HEK293 (cell line): Measurements from ENCODE around the gene PIN1.

Experiments used
- CTCF ChIA-PET: fragments of 350-600 bp; formaldehyde crosslinking; extraction: SDS; loops from one replicate; lab custom pipeline; 2021; ENCODE audit warnings: antibody characterized with exemption; lab: Yijun Ruan, JAX
- POLR2A ChIA-PET: fragments of 300-600 bp; formaldehyde crosslinking; extraction: SDS; loops from one replicate; lab custom pipeline; 2020; ENCODE audit warnings: antibody characterized with exemption, inconsistent platforms; lab: Yijun Ruan, JAX
- H3K27ac ChIP-seq: fragments of 200-500 bp; sonication (Bioruptor generic); 2 replicates; pipeline ENCODE4 v1.5.1; 2014; ENCODE audit warnings: low read depth, low read length, control low read depth, inconsistent platforms; ENCODE audit errors: extremely low read depth
- H3K36me3 ChIP-seq, 2 experiments: fragments of 200-500 bp in 1 of 2; sonication (Bioruptor generic) in 1 of 2; 1 replicate in 1 of 2; 2 replicates in 1 of 2; pipeline ENCODE4 v1.5.1; 2014 to 2017; ENCODE audit warnings: inconsistent platforms in 2 of 2, low read length in 2 of 2; ENCODE audit not compliant: control insufficient read depth in 2 of 2, insufficient read depth in 1 of 2
- H3K4me1 ChIP-seq: fragments of 200-500 bp; sonication (Bioruptor generic); 2 replicates; pipeline ENCODE4 v1.5.1; 2014; ENCODE audit warnings: mild to moderate bottlenecking, low read length, inconsistent platforms; ENCODE audit not compliant: control insufficient read depth, insufficient read depth
- H3K4me3 ChIP-seq: 2 replicates; pipeline ENCODE4 v1.5.1; 2011; ENCODE audit warnings: low read depth, mild to moderate bottlenecking, control low read depth, low read length, moderate library complexity
- H3K9me3 ChIP-seq: fragments of 200-500 bp; sonication (Bioruptor generic); 2 replicates; pipeline ENCODE4 v1.5.1; 2014; ENCODE audit warnings: low read depth, low read length, inconsistent platforms; ENCODE audit not compliant: control insufficient read depth, insufficient read depth
- GLIS2 ChIP-seq: fragments of 450-650 bp; formaldehyde crosslinking; IDR thresholded peaks from 2 replicates; pipeline ENCODE4 v1.5.1; 2016; ENCODE audit warnings: missing biosample characterization, missing genetic modification characterization
- KLF1 ChIP-seq: fragments of 450-650 bp; formaldehyde crosslinking; IDR thresholded peaks from 2 replicates; pipeline ENCODE4 v1.5.1; 2016; ENCODE audit warnings: missing biosample characterization, missing genetic modification characterization
- KLF7 ChIP-seq: fragments of 450-650 bp; formaldehyde crosslinking; IDR thresholded peaks from 2 replicates; pipeline ENCODE4 v1.5.1; 2016; ENCODE audit warnings: missing biosample characterization, missing genetic modification characterization, borderline replicate concordance
- MYNN ChIP-seq: fragments of 450-650 bp; formaldehyde crosslinking; IDR thresholded peaks from 2 replicates; pipeline ENCODE4 v1.5.1; 2016; ENCODE audit warnings: missing biosample characterization, missing genetic modification characterization, borderline replicate concordance
- SCRT2 ChIP-seq: fragments of 450-650 bp; formaldehyde crosslinking; IDR thresholded peaks from 2 replicates; pipeline ENCODE4 v1.5.1; 2016; ENCODE audit warnings: missing biosample characterization, missing genetic modification characterization
- SP3 ChIP-seq: fragments of 450-650 bp; formaldehyde crosslinking; IDR thresholded peaks from 2 replicates; pipeline ENCODE4 v1.5.1; 2016; ENCODE audit warnings: missing biosample characterization, missing genetic modification characterization
- YY1 ChIP-seq: fragments of 450-650 bp; formaldehyde crosslinking; IDR thresholded peaks from 2 replicates; pipeline ENCODE4 v1.5.1; 2018; ENCODE audit warnings: missing biosample characterization, missing genetic modification characterization
- ZBTB20 ChIP-seq: fragments of 450-650 bp; formaldehyde crosslinking; IDR thresholded peaks from 2 replicates; pipeline ENCODE4 v1.5.1; 2016; ENCODE audit warnings: missing biosample characterization, missing genetic modification characterization
- ZBTB21 ChIP-seq: fragments of 450-650 bp; formaldehyde crosslinking; IDR thresholded peaks from 2 replicates; pipeline ENCODE4 v1.5.1; 2017; ENCODE audit warnings: missing biosample characterization, missing genetic modification characterization
- ZBTB48 ChIP-seq: fragments of 450-650 bp; formaldehyde crosslinking; IDR thresholded peaks from 2 replicates; pipeline ENCODE4 v1.5.1; 2016; ENCODE audit warnings: missing biosample characterization, missing genetic modification characterization
- ZFP41 ChIP-seq: fragments of 450-650 bp; formaldehyde crosslinking; IDR thresholded peaks from 2 replicates; pipeline ENCODE4 v1.5.1; 2016; ENCODE audit warnings: missing biosample characterization, missing genetic modification characterization, borderline replicate concordance
- ZNF10 ChIP-seq: fragments of 450-650 bp; formaldehyde crosslinking; IDR thresholded peaks from 2 replicates; pipeline ENCODE4 v1.5.1; 2017; ENCODE audit warnings: missing biosample characterization, missing genetic modification characterization
- ZNF140 ChIP-seq: fragments of 450-650 bp; formaldehyde crosslinking; IDR thresholded peaks from 2 replicates; pipeline ENCODE4 v1.5.1; 2016; ENCODE audit warnings: missing biosample characterization, missing genetic modification characterization
- ZNF169 ChIP-seq: fragments of 450-650 bp; formaldehyde crosslinking; IDR thresholded peaks from 2 replicates; pipeline ENCODE4 v1.5.1; 2016; ENCODE audit warnings: missing biosample characterization, missing genetic modification characterization
- ZNF184 ChIP-seq: fragments of 450-650 bp; IDR thresholded peaks from 2 replicates; pipeline ENCODE4 v1.5.1; 2018; ENCODE audit warnings: missing biosample characterization, mild to moderate bottlenecking, missing genetic modification characterization
- ZNF335 ChIP-seq: fragments of 450-650 bp; formaldehyde crosslinking; conservative IDR thresholded peaks from 2 replicates; pipeline ENCODE4 v1.5.1; 2016; ENCODE audit warnings: missing biosample characterization, missing genetic modification characterization
- ZNF391 ChIP-seq: fragments of 450-650 bp; formaldehyde crosslinking; IDR thresholded peaks from 2 replicates; pipeline ENCODE4 v1.5.1; 2016; ENCODE audit warnings: low read depth, missing biosample characterization, missing genetic modification characterization, borderline replicate concordance
- ZNF473 ChIP-seq: fragments of 450-650 bp; formaldehyde crosslinking; IDR thresholded peaks from 2 replicates; pipeline ENCODE4 v1.5.1; 2017; ENCODE audit warnings: missing biosample characterization, missing genetic modification characterization
- ZNF510 ChIP-seq: fragments of 450-650 bp; formaldehyde crosslinking; IDR thresholded peaks from 2 replicates; pipeline ENCODE4 v1.5.1; 2018; ENCODE audit warnings: mild to moderate bottlenecking, missing genetic modification characterization, missing biosample characterization; ENCODE audit not compliant: insufficient replicate concordance
- ZNF776 ChIP-seq: fragments of 450-650 bp; formaldehyde crosslinking; IDR thresholded peaks from 2 replicates; pipeline ENCODE4 v1.5.0; 2017; ENCODE audit warnings: missing biosample characterization, missing genetic modification characterization, borderline replicate concordance
- ZNF830 ChIP-seq: fragments of 450-650 bp; IDR thresholded peaks from 2 replicates; pipeline ENCODE4 v1.5.0; 2018; ENCODE audit warnings: missing biosample characterization, missing genetic modification characterization, low read depth, mild to moderate bottlenecking, moderate library complexity
- TF ChIP-seq, protein P1 (sequence below): fragments of 450-650 bp; formaldehyde crosslinking; IDR thresholded peaks from 2 replicates; pipeline ENCODE4 v1.5.1; 2016; ENCODE audit warnings: missing biosample characterization, missing genetic modification characterization
- TF ChIP-seq, protein P2 (sequence below): fragments of 450-650 bp; formaldehyde crosslinking; conservative IDR thresholded peaks from 2 replicates; pipeline ENCODE4 v1.5.1; 2016; ENCODE audit warnings: low read depth, missing biosample characterization, missing genetic modification characterization
- TF ChIP-seq, protein P3 (sequence below): fragments of 450-650 bp; formaldehyde crosslinking; IDR thresholded peaks from 2 replicates; pipeline ENCODE4 v1.5.1; 2016; ENCODE audit warnings: missing biosample characterization, missing genetic modification characterization
- TF ChIP-seq, protein P4 (sequence below): fragments of 450-650 bp; formaldehyde crosslinking; IDR thresholded peaks from 2 replicates; pipeline ENCODE4 v1.5.1; 2016; ENCODE audit warnings: missing biosample characterization, missing genetic modification characterization
- TF ChIP-seq, protein P5 (sequence below): fragments of 450-650 bp; formaldehyde crosslinking; IDR thresholded peaks from 2 replicates; pipeline ENCODE4 v1.5.1; 2017; ENCODE audit warnings: missing biosample characterization, missing genetic modification characterization

The PIN1 gene

DNA sequence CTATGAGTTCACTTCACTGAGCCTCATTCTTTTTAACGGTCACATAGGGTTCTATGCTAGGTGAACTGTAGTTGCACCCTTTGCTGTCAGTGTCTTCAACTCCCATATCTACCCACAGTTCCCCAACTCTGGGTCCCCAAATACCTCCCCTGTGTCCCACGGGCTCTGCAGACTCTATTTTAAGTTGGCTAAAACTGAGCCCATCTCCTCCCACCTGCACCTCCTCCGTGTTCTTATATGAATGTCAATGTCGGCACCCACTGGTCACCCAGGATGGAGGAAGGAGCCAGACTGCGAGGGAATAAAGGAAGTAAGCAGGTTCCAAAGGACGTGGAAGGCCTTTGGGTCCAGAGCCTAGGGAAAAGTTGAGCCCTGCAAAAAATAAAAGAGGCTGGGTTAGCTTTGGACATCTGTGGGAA is 802 bp upstream of the PIN1 start:
- ChIA-PET CTCF (interaction anchor here (0.5 to 1.4 kb wide), 6 partner anchors 8 to 63 kb away, joined by 3 to 5 read pairs (median 3); no protein-coding TSS in a partner anchor), POLR2A (interaction anchor here (0.7 to 1.6 kb wide), 3 partner anchors 11 to 15 kb away, joined by 3 to 8 read pairs (median 6); partner anchors contain the start of gene FBXL12)
- Histone ChIP-seq H3K36me3 (peaks cover 12 to 46% of the 10 kb centered on the region in 2 experiments; a peak in 2 of 3 replicates), H3K9me3 (no peaks in the 10 kb centered on the region), H3K4me1 (no peaks in the 10 kb centered on the region), H3K27ac (no peak overlapping the region), H3K4me3 (peak overlapping the region; percentile 58)
- TF ChIP-seq KLF1 (tag by site-specific recombination) = no peak
- no peak for TF ChIP-seq ZNF776
- TF ChIP-seq, protein P1, sequence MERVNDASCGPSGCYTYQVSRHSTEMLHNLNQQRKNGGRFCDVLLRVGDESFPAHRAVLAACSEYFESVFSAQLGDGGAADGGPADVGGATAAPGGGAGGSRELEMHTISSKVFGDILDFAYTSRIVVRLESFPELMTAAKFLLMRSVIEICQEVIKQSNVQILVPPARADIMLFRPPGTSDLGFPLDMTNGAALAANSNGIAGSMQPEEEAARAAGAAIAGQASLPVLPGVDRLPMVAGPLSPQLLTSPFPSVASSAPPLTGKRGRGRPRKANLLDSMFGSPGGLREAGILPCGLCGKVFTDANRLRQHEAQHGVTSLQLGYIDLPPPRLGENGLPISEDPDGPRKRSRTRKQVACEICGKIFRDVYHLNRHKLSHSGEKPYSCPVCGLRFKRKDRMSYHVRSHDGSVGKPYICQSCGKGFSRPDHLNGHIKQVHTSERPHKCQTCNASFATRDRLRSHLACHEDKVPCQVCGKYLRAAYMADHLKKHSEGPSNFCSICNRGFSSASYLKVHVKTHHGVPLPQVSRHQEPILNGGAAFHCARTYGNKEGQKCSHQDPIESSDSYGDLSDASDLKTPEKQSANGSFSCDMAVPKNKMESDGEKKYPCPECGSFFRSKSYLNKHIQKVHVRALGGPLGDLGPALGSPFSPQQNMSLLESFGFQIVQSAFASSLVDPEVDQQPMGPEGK (tag by site-specific recombination) = no peak
- no peak for TF ChIP-seq KLF7 (tag by site-specific recombination)
- TF ChIP-seq, protein P2, sequence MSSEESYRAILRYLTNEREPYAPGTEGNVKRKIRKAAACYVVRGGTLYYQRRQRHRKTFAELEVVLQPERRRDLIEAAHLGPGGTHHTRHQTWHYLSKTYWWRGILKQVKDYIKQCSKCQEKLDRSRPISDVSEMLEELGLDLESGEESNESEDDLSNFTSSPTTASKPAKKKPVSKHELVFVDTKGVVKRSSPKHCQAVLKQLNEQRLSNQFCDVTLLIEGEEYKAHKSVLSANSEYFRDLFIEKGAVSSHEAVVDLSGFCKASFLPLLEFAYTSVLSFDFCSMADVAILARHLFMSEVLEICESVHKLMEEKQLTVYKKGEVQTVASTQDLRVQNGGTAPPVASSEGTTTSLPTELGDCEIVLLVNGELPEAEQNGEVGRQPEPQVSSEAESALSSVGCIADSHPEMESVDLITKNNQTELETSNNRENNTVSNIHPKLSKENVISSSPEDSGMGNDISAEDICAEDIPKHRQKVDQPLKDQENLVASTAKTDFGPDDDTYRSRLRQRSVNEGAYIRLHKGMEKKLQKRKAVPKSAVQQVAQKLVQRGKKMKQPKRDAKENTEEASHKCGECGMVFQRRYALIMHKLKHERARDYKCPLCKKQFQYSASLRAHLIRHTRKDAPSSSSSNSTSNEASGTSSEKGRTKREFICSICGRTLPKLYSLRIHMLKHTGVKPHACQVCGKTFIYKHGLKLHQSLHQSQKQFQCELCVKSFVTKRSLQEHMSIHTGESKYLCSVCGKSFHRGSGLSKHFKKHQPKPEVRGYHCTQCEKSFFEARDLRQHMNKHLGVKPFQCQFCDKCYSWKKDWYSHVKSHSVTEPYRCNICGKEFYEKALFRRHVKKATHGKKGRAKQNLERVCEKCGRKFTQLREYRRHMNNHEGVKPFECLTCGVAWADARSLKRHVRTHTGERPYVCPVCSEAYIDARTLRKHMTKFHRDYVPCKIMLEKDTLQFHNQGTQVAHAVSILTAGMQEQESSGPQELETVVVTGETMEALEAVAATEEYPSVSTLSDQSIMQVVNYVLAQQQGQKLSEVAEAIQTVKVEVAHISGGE (tag by site-specific recombination) = 0 out of 2 replicates have a peak, but pooled peaks have one; percentile 18
- no peak for TF ChIP-seq GLIS2 (tag by site-specific recombination)
- no peak for TF ChIP-seq ZNF140 (tag by site-specific recombination)
- no peak for TF ChIP-seq ZNF473 (tag by site-specific recombination)
- TF ChIP-seq ZNF10 = no peak
- peak; percentile 76; the same call in 1 of the 2 replicates for TF ChIP-seq SCRT2

DNA sequence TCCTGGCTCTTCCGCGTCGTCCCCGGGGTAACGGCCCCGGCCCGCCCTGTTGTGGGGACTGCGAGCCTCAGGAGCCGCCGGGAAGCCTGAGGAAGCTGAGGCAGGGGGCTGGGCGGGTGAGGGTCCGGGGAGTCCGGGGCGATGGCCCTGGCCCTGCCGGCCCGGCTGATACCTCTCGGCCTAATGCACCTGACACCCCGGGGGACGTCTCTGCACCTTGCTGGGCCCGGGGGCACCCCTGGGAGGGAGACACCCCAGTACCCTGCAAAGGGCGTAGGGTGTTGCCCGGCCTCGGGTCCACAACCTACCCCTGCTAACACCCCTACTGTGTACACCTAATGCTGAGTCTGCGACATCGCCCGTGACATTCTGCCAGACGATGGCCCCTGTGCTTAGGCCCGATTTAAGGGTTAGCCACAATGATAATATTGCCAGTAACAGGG is 410 bp downstream of the PIN1 start:
- H3K36me3 ChIP-seq = peaks cover 23 to 46% of the 10 kb centered on the region in 2 experiments
- no peaks in the 10 kb centered on the region for H3K4me1 ChIP-seq
- POLR2A ChIA-PET = interaction anchor here (0.6 to 1.6 kb wide), 5 partner anchors 14 to 41 kb away, joined by 3 to 8 read pairs (median 4); partner anchors contain the start of gene FBXL12
- H3K27ac ChIP-seq = peak overlapping the region; percentile 25; the same call in 1 of the 2 replicates
- CTCF ChIA-PET = interaction anchor here (1.4 kb wide), 1 partner anchor 9 kb away, joined by 5 read pairs; no protein-coding TSS in a partner anchor
- no peaks in the 10 kb centered on the region for H3K9me3 ChIP-seq
- peak overlapping the region; percentile 96 for H3K4me3 ChIP-seq
- TF ChIP-seq ZBTB21 (tag by site-specific recombination) = no peak
- no peak; the same call in 1 of the 2 replicates for TF ChIP-seq ZBTB48 (tag by site-specific recombination)
- no peak for TF ChIP-seq ZNF184 (tag by site-specific recombination)
- peak; percentile 42 for TF ChIP-seq ZNF335 (tag by site-specific recombination)
- peak; percentile 24; the same call in 1 of the 2 replicates for TF ChIP-seq ZBTB20 (tag by site-specific recombination)
- TF ChIP-seq SP3 (tag by site-specific recombination) = no peak
- no peak for TF ChIP-seq MYNN (tag by site-specific recombination)
- TF ChIP-seq ZNF830 (tag by site-specific recombination) = no peak
- TF ChIP-seq ZNF169 (tag by site-specific recombination) = no peak
- TF ChIP-seq, protein P3, sequence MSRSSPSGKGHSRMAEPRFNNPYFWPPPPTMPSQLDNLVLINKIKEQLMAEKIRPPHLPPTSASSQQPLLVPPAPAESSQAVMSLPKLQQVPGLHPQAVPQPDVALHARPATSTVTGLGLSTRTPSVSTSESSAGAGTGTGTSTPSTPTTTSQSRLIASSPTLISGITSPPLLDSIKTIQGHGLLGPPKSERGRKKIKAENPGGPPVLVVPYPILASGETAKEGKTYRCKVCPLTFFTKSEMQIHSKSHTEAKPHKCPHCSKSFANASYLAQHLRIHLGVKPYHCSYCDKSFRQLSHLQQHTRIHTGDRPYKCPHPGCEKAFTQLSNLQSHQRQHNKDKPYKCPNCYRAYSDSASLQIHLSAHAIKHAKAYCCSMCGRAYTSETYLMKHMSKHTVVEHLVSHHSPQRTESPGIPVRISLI = no peak
- TF ChIP-seq YY1 (tag by site-specific recombination) = 0 out of 2 replicates have a peak, but pooled peaks have one; percentile 11
- 0 out of 2 replicates have a peak, but pooled peaks have one; percentile 40 for TF ChIP-seq ZNF391 (tag by site-specific recombination)
- TF ChIP-seq ZNF510 = no peak
- TF ChIP-seq, protein P4, sequence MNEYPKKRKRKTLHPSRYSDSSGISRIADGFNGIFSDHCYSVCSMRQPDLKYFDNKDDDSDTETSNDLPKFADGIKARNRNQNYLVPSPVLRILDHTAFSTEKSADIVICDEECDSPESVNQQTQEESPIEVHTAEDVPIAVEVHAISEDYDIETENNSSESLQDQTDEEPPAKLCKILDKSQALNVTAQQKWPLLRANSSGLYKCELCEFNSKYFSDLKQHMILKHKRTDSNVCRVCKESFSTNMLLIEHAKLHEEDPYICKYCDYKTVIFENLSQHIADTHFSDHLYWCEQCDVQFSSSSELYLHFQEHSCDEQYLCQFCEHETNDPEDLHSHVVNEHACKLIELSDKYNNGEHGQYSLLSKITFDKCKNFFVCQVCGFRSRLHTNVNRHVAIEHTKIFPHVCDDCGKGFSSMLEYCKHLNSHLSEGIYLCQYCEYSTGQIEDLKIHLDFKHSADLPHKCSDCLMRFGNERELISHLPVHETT (tag by site-specific recombination) = 0 out of 2 replicates have a peak, but pooled peaks have one; percentile 31
- TF ChIP-seq, protein P5, sequence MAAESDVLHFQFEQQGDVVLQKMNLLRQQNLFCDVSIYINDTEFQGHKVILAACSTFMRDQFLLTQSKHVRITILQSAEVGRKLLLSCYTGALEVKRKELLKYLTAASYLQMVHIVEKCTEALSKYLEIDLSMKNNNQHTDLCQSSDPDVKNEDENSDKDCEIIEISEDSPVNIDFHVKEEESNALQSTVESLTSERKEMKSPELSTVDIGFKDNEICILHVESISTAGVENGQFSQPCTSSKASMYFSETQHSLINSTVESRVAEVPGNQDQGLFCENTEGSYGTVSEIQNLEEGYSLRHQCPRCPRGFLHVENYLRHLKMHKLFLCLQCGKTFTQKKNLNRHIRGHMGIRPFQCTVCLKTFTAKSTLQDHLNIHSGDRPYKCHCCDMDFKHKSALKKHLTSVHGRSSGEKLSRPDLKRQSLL (tag by site-specific recombination) = no peak
- TF ChIP-seq ZFP41 (tag by site-specific recombination) = no peak
